GM21367 (cell line): Measurements from ENCODE around the gene DTHD1.

Experiments
- ATAC-seq: cut with Tn5 transposase; IDR thresholded peaks from one replicate; pipeline ENCODE4 v1.9.1; 2021; ENCODE audit not compliant: unreplicated experiment

The DTHD1 gene

GRCh38 chr4:36269101-36269500, 12.3 kb upstream of the DTHD1 start:
- no peak for ATAC-seq

- no peak for ATAC-seq
These were observed 11.8 kb upstream of the DTHD1 start for GRCh38 chr4:36269533-36270173.

GRCh38 chr4:36273276-36273675, 8.1 kb upstream of the DTHD1 start:
- no peak for ATAC-seq

- no peak for ATAC-seq
These were observed 7.3 kb upstream of the DTHD1 start for GRCh38 chr4:36274158-36274557.

DNA sequence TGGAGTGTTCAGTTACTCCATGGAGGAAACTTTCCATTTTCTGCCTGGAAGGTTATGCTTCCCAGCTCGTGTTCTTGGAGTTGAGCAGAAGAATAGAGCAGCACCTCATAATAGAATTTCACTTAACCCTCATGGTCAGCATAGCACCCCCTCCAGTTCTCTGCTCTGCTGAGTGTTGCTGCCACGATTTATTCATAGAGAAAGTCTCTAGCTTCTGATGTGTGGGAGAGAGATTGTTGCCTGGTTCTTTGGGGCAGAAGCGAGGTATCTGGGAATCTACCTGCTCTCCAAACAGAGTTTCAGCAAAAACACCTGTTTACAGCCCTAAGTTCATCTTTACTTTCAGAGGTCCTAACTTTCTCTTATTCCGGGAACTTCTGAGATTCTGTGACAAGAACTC, 3.9 kb upstream of the DTHD1 start:
- ATAC-seq = no peak

- ATAC-seq = no peak
These were observed 2.6 kb upstream of the DTHD1 start for GRCh38 chr4:36278789-36279188.

- no peak for ATAC-seq
These were observed 861 bp upstream of the DTHD1 start for GRCh38 chr4:36280555-36280954.

DNA sequence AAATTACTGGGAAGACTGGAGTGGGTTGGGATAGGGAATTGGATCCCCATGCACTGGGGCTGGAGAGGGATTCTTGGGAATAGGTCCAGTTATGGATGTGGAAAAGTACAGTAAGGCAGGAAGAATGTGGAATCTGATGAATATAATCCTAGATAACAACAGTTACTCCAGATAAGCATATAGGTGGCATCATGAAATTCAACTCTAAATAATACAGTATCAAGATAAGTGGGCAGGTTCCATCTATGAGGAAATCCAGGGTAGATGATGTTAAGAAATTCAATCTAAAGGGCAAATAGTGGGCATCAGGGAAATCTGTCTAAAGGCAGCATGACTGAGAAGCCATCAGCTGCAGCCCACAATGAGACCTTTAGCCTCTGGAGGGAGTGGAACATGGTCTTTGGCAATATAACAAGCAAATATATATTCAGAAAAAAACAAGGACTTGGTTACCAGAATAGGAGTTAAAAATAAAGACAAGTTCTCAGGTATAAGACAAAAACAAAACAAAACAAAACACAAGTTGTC, 1.2 kb downstream of the DTHD1 start:
- no peak for ATAC-seq

DNA sequence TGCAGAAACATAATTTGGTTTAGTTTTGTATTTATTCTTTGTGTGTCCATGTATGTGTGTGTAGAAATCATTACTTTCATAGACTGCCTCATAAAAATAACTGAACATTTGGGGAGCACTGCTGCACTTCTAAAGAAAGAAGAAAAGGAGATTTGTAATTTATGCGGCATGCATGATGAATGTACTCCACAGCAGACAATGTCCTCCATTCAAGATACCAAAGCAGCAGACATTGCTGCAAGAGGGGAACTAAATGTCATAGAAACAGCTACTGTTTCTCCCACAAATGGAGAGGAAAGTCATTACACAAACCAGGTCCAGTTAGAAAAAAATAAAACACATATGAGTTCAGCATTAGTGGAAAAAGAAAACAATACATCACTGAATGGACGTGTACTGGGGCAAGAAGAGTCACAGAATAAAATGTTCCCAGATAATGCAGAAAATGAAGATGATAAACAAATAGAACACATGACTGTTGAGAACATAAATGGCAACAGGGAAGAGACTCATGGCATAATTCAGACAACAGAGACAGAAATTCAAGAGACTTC, 2.6 kb downstream of the DTHD1 start:
- no peak for ATAC-seq

- peak; percentile 98 for ATAC-seq
These were observed 4.5 kb downstream of the DTHD1 start for GRCh38 chr4:36285784-36286480.

- no peak for ATAC-seq
These were observed 5.1 kb downstream of the DTHD1 start for GRCh38 chr4:36286481-36286871.

GRCh38 chr4:36288731-36289426, 7.5 kb downstream of the DTHD1 start:
- ATAC-seq = no peak

DNA sequence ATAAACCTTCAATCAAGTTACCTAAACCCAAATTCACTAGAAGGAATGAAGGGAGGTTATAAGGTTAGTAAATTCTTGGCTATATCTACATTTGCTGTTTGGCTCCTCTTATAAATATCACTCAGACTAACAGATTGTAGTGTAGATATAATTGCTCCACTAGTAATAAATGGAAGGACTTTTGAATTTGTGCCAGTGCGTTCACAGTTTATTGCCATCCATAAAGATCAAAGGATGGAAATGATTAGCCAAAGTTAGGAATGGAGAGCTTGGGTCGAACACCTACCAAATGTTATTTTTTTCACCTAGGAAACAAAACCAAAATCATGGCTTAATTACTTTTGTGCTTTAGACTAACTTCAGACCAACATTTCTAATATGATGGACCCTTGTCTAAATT, 9.2 kb downstream of the DTHD1 start:
- no peak for ATAC-seq

GRCh38 chr4:36292556-36293188, 11.3 kb downstream of the DTHD1 start:
- ATAC-seq = no peak

DNA sequence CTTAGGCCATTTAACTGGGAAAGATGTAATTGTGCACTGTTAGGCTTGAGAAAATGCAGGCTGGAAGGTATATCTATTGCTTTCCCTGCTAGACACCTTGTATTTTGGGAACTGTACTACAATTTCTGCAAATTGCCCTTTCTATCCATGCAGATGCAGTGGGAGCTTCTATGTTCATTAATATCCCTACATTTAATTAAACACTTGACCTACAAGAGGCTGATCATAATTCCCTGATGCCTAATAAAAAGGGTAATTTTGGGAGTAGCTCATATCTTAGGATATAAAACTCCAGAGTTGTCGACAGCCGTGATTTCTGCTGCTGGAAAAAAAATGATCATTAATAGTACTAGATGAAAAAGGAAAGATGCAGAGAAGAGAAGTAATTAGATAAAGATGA, 19.7 kb downstream of the DTHD1 start:
- no peak for ATAC-seq

DNA sequence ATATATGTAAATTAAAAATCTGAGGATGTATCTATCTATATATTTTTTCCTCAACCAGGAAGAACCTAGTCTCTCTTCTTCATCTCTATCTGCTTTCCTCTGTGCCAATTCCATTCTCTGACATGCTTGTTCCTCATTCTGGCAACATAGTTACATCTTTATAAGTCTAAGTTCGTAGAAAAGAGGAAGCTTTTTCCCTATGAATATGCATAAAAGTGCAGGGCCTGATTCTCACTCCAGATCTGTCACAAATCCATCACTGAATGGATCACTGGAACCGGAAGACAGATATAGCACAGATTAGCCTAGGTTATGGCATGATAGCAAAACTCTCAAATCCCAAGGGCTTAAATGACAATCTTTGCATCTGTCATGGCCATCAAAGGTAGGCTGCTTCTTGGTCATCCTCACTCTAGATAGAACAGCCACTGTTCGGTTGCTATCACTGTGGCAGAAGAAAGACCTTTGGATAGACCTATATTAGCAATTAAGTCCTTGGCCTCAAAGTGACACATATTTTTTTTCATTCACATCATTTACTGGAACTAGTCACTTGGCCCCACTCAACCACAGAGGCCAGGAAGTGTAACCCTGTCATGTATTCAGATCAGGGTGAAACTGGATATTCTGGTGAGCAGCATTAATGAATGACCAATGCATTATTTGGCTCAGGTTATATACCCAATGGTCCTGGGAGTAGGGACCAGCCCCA, 22.2 kb downstream of the DTHD1 start:
- peak; percentile 78 for ATAC-seq

GRCh38 chr4:36304138-36304681, 22.8 kb downstream of the DTHD1 start:
- peak; percentile 25 for ATAC-seq

DNA sequence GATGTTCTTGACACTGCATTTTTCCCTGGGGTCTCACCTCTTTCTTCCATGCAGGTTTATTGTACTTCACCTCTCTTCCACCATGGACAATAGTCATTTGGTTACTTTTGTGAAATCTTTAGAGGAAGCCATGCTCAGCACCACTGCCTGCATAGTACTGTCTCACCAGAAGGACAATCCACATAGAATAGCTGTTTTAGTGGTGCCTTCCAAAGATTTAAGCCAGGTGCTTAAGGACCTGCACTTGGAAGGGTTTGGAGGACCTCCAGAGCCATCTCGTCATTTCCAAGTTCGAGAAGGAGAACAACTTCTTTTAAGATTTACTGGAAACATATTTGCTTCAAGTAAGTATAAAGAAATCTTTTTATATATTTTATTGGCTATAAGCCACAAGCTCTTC, 26.7 kb downstream of the DTHD1 start:
- ATAC-seq = no peak

GRCh38 chr4:36310216-36310615, 28.8 kb downstream of the DTHD1 start:
- no peak for ATAC-seq

- ATAC-seq = peak; percentile 75
These were observed 29.4 kb downstream of the DTHD1 start for GRCh38 chr4:36310793-36311192.
